Fibroblast of pulmonary artery (primary cell): ENCODE results near the gene GALNT17.

Source experiments
- DNase-seq: peaks from one replicate; pipeline ENCODE4 v3.0.0-alpha.2; 2010; ENCODE audit warnings: low read depth
- H3K4me3 ChIP-seq: replicated peaks from 2 replicates; pipeline ENCODE4 v1.5.1; 2011; ENCODE audit warnings: low read depth, mild to moderate bottlenecking, control low read depth, low read length, moderate library complexity
- TF ChIP-seq, protein P1 (sequence below): IDR thresholded peaks from 2 replicates; pipeline ENCODE4 v1.5.1; 2011; ENCODE audit warnings: mild to moderate bottlenecking, control low read depth, low read length, inconsistent platforms; ENCODE audit errors: missing control alignments

The GALNT17 gene

DNA sequence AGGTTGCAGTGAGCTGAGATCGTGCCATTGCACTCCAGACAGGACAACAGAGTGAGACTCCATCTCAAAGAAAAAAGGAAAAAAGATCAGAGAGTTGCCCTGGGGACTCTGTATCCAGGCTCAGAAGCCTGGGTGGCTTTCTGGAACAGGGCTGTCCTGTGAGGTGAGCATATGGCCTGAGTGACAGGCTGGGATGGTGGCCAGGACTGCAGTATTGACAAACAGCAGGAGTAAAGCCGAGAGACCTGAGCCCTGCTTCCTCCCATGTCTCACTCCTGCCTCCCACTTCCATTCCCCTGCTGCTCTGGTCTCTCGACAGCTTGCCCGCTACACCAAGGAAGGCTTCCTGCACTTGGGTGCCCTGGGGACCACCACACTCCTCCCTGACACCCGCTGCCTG is 578.5 kb downstream of the GALNT17 start:
- DNase-seq = no peak
- TF ChIP-seq, protein P1, sequence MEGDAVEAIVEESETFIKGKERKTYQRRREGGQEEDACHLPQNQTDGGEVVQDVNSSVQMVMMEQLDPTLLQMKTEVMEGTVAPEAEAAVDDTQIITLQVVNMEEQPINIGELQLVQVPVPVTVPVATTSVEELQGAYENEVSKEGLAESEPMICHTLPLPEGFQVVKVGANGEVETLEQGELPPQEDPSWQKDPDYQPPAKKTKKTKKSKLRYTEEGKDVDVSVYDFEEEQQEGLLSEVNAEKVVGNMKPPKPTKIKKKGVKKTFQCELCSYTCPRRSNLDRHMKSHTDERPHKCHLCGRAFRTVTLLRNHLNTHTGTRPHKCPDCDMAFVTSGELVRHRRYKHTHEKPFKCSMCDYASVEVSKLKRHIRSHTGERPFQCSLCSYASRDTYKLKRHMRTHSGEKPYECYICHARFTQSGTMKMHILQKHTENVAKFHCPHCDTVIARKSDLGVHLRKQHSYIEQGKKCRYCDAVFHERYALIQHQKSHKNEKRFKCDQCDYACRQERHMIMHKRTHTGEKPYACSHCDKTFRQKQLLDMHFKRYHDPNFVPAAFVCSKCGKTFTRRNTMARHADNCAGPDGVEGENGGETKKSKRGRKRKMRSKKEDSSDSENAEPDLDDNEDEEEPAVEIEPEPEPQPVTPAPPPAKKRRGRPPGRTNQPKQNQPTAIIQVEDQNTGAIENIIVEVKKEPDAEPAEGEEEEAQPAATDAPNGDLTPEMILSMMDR = no peak
- H3K4me3 ChIP-seq = no peak overlapping the region

DNA sequence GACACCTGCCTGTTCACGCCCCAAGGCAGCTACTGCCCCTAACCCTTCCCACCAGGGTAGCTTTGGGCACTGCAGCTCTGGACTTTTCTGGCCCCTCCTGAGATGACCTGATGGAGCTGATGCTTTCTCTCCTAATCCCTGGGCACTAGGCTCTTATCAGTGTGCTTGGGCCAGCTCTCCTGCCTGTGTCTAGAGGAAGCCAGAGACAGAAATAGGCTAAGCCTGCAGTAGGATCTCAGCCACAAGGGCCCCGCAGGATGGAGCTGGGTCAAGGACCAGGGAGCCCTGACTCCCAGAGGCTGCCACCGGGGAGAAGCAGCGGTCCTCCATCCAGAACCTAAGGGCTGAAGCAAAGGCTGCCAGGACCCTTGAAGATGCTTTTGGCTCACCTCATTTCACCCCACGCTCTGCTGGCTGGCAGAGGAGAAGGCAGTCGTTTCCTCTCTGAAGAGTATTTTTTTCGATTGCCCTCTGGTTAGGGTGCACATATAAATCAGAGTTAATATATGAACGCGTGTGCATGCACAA is 580.8 kb downstream of the GALNT17 start:
- H3K4me3 ChIP-seq = no peak overlapping the region
- TF ChIP-seq, protein P1 = no peak

DNA sequence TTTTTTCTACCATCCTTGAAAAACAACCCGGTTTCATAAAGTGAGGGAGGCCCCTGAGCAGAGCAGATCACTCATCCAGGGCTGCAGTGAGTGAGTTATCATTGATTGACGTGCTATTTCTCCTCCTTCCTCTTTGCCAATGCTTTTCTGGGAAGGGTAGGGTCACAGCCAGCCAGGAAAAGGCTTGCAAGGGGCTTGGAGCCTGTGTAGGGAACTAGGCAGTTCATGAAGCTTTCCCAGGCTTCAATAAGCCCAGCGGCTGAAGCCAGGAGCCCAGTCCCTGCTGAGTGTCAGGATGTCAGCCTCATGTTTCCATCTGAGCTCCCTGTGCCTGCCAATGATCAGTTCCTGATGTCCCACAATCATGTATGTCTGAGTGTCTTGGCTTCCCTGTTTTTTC is 584.7 kb downstream of the GALNT17 start:
- H3K4me3 ChIP-seq = no peak overlapping the region
- TF ChIP-seq, protein P1 = no peak
- DNase-seq = no peak

More for the DNA sequence above, 580.8 kb downstream of the GALNT17 start:
- DNase-seq = no peak

DNA sequence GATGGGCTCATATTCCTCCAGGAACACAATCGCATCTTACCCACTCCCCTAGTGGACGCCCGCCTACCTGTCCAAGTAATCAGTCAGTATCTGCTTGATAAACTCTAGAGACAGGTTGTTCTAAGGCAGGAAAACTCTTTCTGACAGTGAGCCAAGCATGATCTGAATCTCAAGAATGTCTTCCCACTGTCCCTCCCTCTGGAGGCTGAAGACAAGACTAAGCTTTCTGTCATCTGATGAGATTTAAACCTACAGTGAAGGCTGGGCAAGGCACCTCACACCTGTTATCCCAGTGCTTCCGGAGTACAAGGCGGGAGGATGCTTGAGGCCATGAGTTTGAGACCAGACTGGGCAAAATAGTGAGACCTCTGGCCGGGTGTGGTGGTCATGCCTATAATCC is 586.6 kb downstream of the GALNT17 start:
- TF ChIP-seq, protein P1 = no peak
- DNase-seq = no peak
- H3K4me3 ChIP-seq = no peak overlapping the region

DNA sequence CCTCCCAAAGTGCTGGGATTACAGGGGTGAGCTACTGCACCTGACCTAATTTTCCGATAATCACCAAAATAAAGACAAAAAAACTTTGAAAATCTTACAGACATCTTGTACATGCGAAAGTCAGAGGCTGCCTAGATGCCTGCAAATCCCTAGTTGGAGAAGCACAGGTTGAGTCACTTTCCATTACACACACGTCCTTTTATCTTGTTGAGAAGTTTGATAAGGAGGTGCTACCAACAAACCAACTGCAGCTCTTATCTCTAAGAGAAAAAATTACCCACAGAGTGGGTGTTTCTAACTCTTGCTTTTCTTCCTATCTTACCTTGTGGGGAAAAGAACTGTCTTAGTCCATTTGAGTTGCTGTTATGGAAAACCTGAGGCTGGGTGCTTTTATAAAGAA is 589.8 kb downstream of the GALNT17 start:
- H3K4me3 ChIP-seq = no peak overlapping the region
- TF ChIP-seq, protein P1 = no peak
- no peak for DNase-seq

DNA sequence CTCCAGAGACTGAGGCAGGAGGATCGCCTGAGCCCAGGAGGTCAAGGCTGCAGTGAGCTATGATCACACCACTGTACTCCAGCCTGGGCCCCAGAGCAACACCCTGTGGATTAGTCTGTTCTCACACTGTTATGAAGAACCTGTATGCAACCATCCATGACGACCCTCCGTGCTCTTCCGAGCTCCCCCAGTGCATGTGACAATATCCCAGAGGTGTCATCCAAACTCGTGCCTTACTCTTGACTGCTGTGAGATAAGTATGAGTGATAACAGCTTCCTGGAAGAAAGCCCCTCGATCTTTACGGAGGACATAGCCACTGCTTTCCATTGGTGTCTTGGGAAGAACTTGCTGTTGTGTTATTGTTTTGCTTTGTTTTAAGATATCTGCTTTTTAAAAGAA is 591.9 kb downstream of the GALNT17 start:
- TF ChIP-seq, protein P1 = no peak
- no peak for DNase-seq
- no peak overlapping the region for H3K4me3 ChIP-seq

DNA sequence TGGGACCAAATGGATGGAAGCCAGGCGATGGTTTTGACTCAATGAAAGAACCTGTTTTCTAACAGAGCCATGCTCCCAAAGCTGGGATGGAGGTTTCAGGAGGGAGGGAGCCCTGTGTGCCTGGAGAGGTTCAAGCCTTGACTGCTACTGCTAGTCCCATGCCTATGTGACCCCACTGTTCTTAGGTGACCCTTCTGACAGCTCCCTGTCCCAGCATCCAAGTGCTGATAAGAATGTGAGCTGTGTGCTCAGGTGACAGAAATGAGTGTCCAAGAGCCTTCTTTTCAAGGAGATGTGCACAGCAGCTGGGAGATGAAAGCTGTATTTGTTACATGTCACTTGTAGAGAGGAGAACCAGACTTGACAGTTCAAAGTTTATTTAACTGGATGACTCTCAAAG is 595.4 kb downstream of the GALNT17 start:
- TF ChIP-seq, protein P1 = no peak
- no peak overlapping the region for H3K4me3 ChIP-seq
- DNase-seq = no peak
